ENCODE results near the gene SGIP1.

DNA sequence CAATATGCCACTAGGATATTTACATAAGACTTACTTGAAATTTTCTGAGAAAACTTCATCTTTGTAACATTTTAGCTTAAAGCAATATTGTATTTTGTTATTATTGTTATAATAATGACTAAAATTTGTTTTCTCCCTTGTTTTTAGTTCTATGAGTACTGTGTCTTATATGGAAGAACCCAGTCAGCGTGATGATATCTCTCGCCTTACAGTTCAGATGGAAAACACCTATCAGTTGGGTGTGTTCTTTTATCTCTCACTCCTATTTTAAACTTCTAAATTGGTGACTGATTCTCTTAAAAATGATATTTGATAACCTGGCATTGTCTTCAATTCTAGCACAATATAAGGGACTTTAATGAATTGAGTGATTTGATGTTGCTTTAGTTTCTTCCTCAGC, 236.3 kb downstream of the SGIP1 start:
- TF ChIP-seq, protein P1, sequence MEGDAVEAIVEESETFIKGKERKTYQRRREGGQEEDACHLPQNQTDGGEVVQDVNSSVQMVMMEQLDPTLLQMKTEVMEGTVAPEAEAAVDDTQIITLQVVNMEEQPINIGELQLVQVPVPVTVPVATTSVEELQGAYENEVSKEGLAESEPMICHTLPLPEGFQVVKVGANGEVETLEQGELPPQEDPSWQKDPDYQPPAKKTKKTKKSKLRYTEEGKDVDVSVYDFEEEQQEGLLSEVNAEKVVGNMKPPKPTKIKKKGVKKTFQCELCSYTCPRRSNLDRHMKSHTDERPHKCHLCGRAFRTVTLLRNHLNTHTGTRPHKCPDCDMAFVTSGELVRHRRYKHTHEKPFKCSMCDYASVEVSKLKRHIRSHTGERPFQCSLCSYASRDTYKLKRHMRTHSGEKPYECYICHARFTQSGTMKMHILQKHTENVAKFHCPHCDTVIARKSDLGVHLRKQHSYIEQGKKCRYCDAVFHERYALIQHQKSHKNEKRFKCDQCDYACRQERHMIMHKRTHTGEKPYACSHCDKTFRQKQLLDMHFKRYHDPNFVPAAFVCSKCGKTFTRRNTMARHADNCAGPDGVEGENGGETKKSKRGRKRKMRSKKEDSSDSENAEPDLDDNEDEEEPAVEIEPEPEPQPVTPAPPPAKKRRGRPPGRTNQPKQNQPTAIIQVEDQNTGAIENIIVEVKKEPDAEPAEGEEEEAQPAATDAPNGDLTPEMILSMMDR (IDR thresholded peaks at IDR 0.05), result no peak
- TF ChIP-seq POLR2A (IDR thresholded peaks at IDR 0.05), result no peak
